HG03342 (cell line): ENCODE results near the gene F10.

Source experiments
- ATAC-seq: cut with Tn5 transposase; IDR thresholded peaks from one replicate; pipeline ENCODE4 v1.9.1; 2021; ENCODE audit warnings: mild to moderate bottlenecking, moderate library complexity; ENCODE audit not compliant: unreplicated experiment

F10 gene

GRCh38 chr13:113187883-113188665, 65.5 kb downstream of the F10 start:
- no peak for ATAC-seq

- no peak for ATAC-seq
These were observed 67.6 kb downstream of the F10 start for GRCh38 chr13:113190181-113190580.

- ATAC-seq, result no peak
These were observed 69.7 kb downstream of the F10 start for GRCh38 chr13:113192279-113192678.

- no peak for ATAC-seq
These were observed 70.3 kb downstream of the F10 start for GRCh38 chr13:113192902-113193301.

GRCh38 chr13:113195360-113195759, 72.8 kb downstream of the F10 start:
- no peak for ATAC-seq

- ATAC-seq, result no peak
These were observed 74.6 kb downstream of the F10 start for GRCh38 chr13:113196970-113197737.
